BLaER1 (cell line): ENCODE measurements around the gene DENND1A.

Experiments used
- H3K27ac ChIP-seq: shearing (Covaris generic); formaldehyde crosslinking; 2 replicates; pipeline ENCODE4 v1.8.1; 2022
- H3K27me3 ChIP-seq: shearing (Covaris generic); formaldehyde crosslinking; 2 replicates; pipeline ENCODE4 v1.8.1; 2022
- H3K36me3 ChIP-seq: shearing (Covaris generic); formaldehyde crosslinking; 2 replicates; pipeline ENCODE4 v1.8.1; 2022
- H3K4me1 ChIP-seq: shearing (Covaris generic); formaldehyde crosslinking; 2 replicates; pipeline ENCODE4 v1.8.1; 2022
- H3K4me2 ChIP-seq: shearing (Covaris generic); formaldehyde crosslinking; 2 replicates; pipeline ENCODE4 v1.8.1; 2022
- H3K4me3 ChIP-seq: shearing (Covaris generic); formaldehyde crosslinking; 2 replicates; pipeline ENCODE4 v1.8.1; 2022
- H3K9ac ChIP-seq: shearing (Covaris generic); formaldehyde crosslinking; 2 replicates; pipeline ENCODE4 v1.8.1; 2022
- H3K9me3 ChIP-seq: shearing (Covaris generic); formaldehyde crosslinking; 2 replicates; pipeline ENCODE4 v1.8.1; 2022
- H4K20me1 ChIP-seq: shearing (Covaris generic); formaldehyde crosslinking; 2 replicates; pipeline ENCODE4 v1.8.1; 2022
- Cebpa-rat ChIP-seq: shearing (Covaris generic); IDR thresholded peaks from 2 replicates; pipeline ENCODE4 v1.8.1; 2022

Gene DENND1A

GRCh38 chr9:123468541-123468940 is 461.4 kb downstream of the DENND1A start:
- H4K20me1 ChIP-seq, result no peaks in the 10 kb centered on the region
- TF ChIP-seq Cebpa-rat, result no peak
- no peaks in the 10 kb centered on the region for H3K9me3 ChIP-seq

GRCh38 chr9:123465304-123465703 is 464.6 kb downstream of the DENND1A start:
- Histone ChIP-seq H4K20me1 (no peaks in the 10 kb centered on the region), H3K9me3 (no peaks in the 10 kb centered on the region), H3K4me2 (no peak overlapping the region), H3K4me3 (no peak overlapping the region), H3K9ac (no peak overlapping the region), H3K27ac (no peak overlapping the region), H3K36me3 (no peaks in the 10 kb centered on the region), H3K4me1 (no peaks in the 10 kb centered on the region), H3K27me3 (no peaks in the 10 kb centered on the region)
- no peak for TF ChIP-seq Cebpa-rat

More at GRCh38 chr9:123468541-123468940, 461.4 kb downstream of the DENND1A start:
- Histone ChIP-seq H3K4me1 (no peaks in the 10 kb centered on the region), H3K4me2 (no peak overlapping the region), H3K27me3 (no peaks in the 10 kb centered on the region), H3K4me3 (no peak overlapping the region), H3K36me3 (no peaks in the 10 kb centered on the region), H3K27ac (no peak overlapping the region), H3K9ac (no peak overlapping the region)

GRCh38 chr9:123460091-123460490 is 469.8 kb downstream of the DENND1A start:
- H3K9me3 ChIP-seq, result no peaks in the 10 kb centered on the region
- H3K4me2 ChIP-seq, result no peak overlapping the region

DNA sequence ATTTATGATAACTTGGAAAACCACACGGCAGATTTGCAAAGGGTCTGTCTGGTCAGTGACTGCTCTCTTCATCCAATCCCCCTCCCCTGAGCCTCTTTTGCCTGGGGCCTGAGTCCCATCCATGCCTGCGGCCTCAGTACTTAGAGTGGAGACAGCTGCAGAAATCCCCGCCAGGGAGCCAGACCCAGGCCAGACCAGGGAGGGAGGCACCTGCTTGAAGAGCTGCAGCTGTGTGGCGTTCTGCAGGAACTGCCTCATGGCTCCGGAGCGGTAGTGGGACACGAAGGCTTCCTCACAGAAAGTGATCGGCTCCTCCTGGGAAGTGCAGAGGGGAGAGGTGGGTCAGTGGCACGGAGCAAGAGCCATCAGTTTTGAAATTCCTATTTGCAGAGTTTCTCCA is 472.3 kb downstream of the DENND1A start:
- H3K36me3 ChIP-seq, result peaks cover 37% of the 10 kb centered on the region; the same call in 1 of the 2 replicates
- no peak overlapping the region for H3K4me2 ChIP-seq
- no peak overlapping the region for H3K27ac ChIP-seq
- no peak overlapping the region for H3K9ac ChIP-seq
- no peak for TF ChIP-seq Cebpa-rat
- no peak overlapping the region for H3K4me3 ChIP-seq
- peaks cover 15% of the 10 kb centered on the region for H3K4me1 ChIP-seq
- H4K20me1 ChIP-seq, result no peaks in the 10 kb centered on the region
- H3K9me3 ChIP-seq, result no peaks in the 10 kb centered on the region
- H3K27me3 ChIP-seq, result no peaks in the 10 kb centered on the region

More at GRCh38 chr9:123460091-123460490, 469.8 kb downstream of the DENND1A start:
- no peak for TF ChIP-seq Cebpa-rat
- Histone ChIP-seq H4K20me1 (no peaks in the 10 kb centered on the region), H3K27ac (no peak overlapping the region), H3K9ac (no peak overlapping the region), H3K36me3 (peaks cover 17% of the 10 kb centered on the region; the same call in 1 of the 2 replicates), H3K4me1 (peaks cover 12% of the 10 kb centered on the region), H3K27me3 (no peaks in the 10 kb centered on the region), H3K4me3 (no peak overlapping the region)

- Histone ChIP-seq H4K20me1 (no peaks in the 10 kb centered on the region), H3K27me3 (no peaks in the 10 kb centered on the region), H3K9me3 (no peaks in the 10 kb centered on the region), H3K4me1 (peaks cover 15% of the 10 kb centered on the region), H3K4me2 (peak overlapping the region; percentile 7; the same call in 1 of the 2 replicates), H3K27ac (no peak overlapping the region), H3K9ac (no peak overlapping the region), H3K36me3 (peaks cover 51% of the 10 kb centered on the region; the same call in 1 of the 2 replicates), H3K4me3 (no peak overlapping the region)
- TF ChIP-seq Cebpa-rat, result no peak
Observed at GRCh38 chr9:123456011-123456410, 473.9 kb downstream of the DENND1A start.

GRCh38 chr9:123455187-123455586 is 474.7 kb downstream of the DENND1A start:
- H3K9me3 ChIP-seq, result no peaks in the 10 kb centered on the region
- no peak overlapping the region for H3K4me3 ChIP-seq
- TF ChIP-seq Cebpa-rat, result no peak
- peaks cover 57% of the 10 kb centered on the region for H3K36me3 ChIP-seq
- H3K27ac ChIP-seq, result no peak overlapping the region
- no peaks in the 10 kb centered on the region for H4K20me1 ChIP-seq
- peaks cover 17% of the 10 kb centered on the region for H3K4me1 ChIP-seq
- H3K9ac ChIP-seq, result no peak overlapping the region
- H3K27me3 ChIP-seq, result no peaks in the 10 kb centered on the region
- H3K4me2 ChIP-seq, result peak overlapping the region; percentile 41

DNA sequence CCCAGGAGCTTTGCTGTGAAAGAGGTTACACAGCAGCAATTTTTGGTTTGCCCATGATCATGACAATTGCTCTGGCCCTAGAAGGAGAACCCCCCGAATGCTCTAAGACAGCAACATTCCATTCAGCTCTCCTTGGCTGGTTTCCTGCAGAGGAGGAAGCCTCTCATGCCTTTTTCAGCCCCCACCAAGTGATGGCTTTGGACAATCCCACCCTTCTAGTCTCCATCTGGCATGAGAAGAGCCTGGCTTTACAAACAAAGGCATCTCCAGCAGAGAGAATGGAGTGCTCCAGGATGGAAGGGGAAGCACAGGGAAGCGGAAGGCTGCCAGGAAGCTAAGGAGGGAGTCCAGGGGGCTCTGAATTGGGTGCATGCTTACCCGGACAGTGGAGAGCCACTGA is 475.6 kb downstream of the DENND1A start:
- H3K9ac ChIP-seq, result no peak overlapping the region
- no peaks in the 10 kb centered on the region for H4K20me1 ChIP-seq
- no peaks in the 10 kb centered on the region for H3K27me3 ChIP-seq
- no peaks in the 10 kb centered on the region for H3K9me3 ChIP-seq
- H3K4me1 ChIP-seq, result peaks cover 20% of the 10 kb centered on the region
- no peak overlapping the region for H3K4me2 ChIP-seq
- no peak for TF ChIP-seq Cebpa-rat
- no peak overlapping the region for H3K27ac ChIP-seq
- H3K4me3 ChIP-seq, result no peak overlapping the region
- peaks cover 59% of the 10 kb centered on the region for H3K36me3 ChIP-seq

DNA sequence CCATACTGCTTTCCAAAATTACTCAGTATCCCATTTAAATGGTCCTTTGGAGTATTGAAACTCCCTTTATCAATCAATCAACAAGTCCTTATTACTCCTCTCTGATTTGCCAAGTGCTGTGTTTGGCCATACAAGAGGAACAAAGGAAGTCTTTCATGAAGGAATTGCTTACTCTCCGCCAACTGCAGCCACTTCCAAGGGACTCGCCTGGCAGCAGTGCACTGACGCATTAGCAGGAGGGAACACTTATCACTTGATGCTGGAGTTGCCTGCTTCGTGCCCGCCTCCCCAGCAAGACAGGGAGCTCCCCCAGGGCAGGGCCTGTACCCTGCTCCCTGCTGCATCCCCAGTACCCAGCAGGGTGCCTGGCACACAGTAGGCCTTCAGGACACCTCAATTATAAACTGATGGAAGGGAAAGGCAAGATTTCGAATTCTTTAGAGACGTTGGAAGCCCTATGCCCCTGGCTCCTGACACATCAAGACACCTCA is 476.1 kb downstream of the DENND1A start:
- Histone ChIP-seq H3K4me3 (no peak overlapping the region), H3K4me1 (peaks cover 20% of the 10 kb centered on the region), H3K27me3 (no peaks in the 10 kb centered on the region), H4K20me1 (no peaks in the 10 kb centered on the region), H3K9me3 (no peaks in the 10 kb centered on the region), H3K36me3 (peaks cover 59% of the 10 kb centered on the region), H3K27ac (no peak overlapping the region), H3K4me2 (no peak overlapping the region), H3K9ac (no peak overlapping the region)
- no peak for TF ChIP-seq Cebpa-rat

GRCh38 chr9:123453076-123453667 is 476.8 kb downstream of the DENND1A start:
- Histone ChIP-seq H3K27ac (no peak overlapping the region), H3K36me3 (peaks cover 59% of the 10 kb centered on the region), H3K9ac (no peak overlapping the region), H3K27me3 (no peaks in the 10 kb centered on the region), H3K4me2 (no peak overlapping the region), H4K20me1 (no peaks in the 10 kb centered on the region), H3K4me1 (peaks cover 20% of the 10 kb centered on the region), H3K4me3 (no peak overlapping the region), H3K9me3 (no peaks in the 10 kb centered on the region)
- no peak for TF ChIP-seq Cebpa-rat

- H3K4me2 ChIP-seq, result no peak overlapping the region
- peaks cover 16% of the 10 kb centered on the region for H3K4me1 ChIP-seq
Observed at GRCh38 chr9:123450996-123451395, 478.9 kb downstream of the DENND1A start.

More at GRCh38 chr9:123450996-123451395, 478.9 kb downstream of the DENND1A start:
- no peak for TF ChIP-seq Cebpa-rat
- H3K27me3 ChIP-seq, result no peaks in the 10 kb centered on the region
- H4K20me1 ChIP-seq, result no peaks in the 10 kb centered on the region
- no peaks in the 10 kb centered on the region for H3K9me3 ChIP-seq
- peaks cover 52% of the 10 kb centered on the region for H3K36me3 ChIP-seq
- no peak overlapping the region for H3K4me3 ChIP-seq
- no peak overlapping the region for H3K27ac ChIP-seq
- H3K9ac ChIP-seq, result no peak overlapping the region
